GM12892 (cell line): ENCODE data around the gene KRT38.

Source experiments
- POLR2A ChIP-seq: IDR thresholded peaks from 2 replicates; pipeline ENCODE4 v1.6.1; 2011; ENCODE audit warnings: low read depth, low read length, control low read depth
- POLR2AphosphoS5 ChIP-seq: IDR thresholded peaks from 2 replicates; pipeline ENCODE4 v1.6.1; 2011; ENCODE audit warnings: low read depth, low read length, control low read depth

DNA sequence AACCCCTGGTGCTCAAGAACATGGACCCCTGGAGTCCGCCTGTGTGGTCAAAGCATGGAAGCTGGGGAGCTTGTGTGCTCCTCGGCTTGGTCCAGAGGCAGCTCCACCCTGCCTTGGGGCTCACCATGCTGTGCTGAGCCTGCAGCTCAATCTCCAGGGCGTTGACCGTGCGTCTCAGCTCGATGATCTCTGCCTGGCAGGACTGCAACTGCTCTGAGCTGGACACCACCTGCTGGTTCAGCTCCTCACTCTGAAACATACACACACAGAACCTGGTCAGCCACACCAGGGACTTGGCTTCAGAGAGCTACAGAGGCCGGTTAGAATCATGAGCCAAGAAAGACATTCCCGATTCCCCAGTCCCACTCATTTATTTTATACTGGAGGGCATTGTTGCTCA is 37.5 kb upstream of the KRT38 start:
- TF ChIP-seq POLR2A (no peak), POLR2AphosphoS5 (no peak)
